GM21529 (cell line): ENCODE data around the gene B3GALT6.

Source experiments
- ATAC-seq: cut with Tn5 transposase; IDR thresholded peaks from one replicate; pipeline ENCODE4 v1.9.1; 2021; ENCODE audit not compliant: unreplicated experiment

The B3GALT6 gene

DNA sequence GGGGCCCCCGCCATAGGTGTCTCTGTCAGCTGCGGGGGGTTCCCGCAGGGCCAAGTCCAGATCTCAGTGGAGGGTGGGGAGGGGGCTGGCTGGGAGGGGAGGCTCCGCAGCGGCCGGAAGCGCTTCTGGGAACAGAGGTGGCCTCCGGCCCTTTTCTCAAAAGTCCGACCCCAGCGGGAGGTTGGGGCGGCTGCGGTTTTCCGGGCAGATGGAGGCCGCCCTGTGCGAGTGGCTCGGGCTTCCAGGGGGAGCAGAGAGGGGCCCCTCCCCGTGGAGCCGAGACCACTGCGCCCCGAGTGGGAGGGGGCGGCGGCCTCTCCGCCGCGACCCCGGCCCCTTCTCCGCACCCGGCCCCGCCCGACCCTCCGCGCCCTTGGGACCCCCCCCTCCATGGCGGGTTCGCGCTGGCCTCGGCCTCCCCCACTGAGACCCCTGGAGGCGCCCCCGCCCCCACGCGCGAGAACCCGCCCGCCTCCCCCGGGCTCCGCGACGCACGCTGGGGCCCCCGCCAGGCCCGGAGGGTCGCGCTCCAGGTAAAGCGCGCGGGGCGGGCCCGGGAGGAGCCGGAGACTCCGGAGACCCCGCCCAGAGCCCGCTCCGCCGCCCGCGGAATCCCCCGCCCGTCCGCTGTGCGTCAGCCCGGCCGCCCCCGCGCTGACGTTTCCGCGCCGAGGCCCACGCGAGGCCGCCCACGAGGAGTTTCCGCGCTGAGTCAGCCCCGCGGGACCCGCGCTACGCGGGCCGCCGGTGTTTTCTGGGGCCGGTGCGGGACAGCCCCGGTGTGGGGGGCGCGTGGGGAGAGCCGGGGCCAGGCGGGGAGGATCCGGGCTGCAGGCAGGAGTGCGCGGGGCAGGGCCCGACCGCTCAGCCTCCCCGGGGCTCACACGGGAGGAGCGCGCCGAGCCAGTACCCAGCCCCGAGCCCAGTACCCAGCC is 30.9 kb upstream of the B3GALT6 start:
- no peak for ATAC-seq

- ATAC-seq = no peak
Observed at GRCh38 chr1:1202831-1203560, 29.0 kb upstream of the B3GALT6 start.

GRCh38 chr1:1203561-1204424 is 28.2 kb upstream of the B3GALT6 start:
- ATAC-seq = no peak

GRCh38 chr1:1204425-1204920 is 27.6 kb upstream of the B3GALT6 start:
- no peak for ATAC-seq

GRCh38 chr1:1204998-1205768 is 26.9 kb upstream of the B3GALT6 start:
- ATAC-seq = no peak

DNA sequence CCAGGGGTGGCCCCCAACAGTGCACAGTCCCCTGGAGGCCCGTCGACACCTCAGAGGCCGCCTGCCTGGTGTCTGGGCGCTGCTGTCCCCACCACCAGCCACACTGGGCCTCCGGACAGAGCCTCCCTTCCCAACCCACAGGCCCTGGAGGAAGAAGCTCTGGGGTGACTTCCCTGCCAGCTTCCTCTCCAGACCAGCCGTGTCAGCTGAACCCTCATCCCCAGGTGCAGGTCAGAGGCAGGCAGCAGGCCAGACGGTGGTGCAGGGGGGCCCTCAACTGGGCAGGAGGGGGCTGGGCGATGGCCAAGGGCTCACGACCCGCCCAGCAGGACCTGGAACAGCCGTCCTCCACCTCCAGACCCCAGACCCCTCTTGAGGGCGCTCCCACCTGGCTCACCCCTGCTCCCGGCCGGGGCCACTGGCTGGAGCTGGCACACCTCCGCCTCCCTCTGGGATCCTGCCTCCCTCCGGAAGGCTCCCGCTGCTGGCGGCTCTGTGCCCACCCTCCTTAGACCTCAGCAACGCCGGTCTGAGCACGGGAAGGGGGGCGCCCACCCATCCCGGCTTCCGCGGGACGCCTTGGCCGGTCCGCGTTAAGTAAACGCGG is 26.2 kb upstream of the B3GALT6 start:
- ATAC-seq = no peak

DNA sequence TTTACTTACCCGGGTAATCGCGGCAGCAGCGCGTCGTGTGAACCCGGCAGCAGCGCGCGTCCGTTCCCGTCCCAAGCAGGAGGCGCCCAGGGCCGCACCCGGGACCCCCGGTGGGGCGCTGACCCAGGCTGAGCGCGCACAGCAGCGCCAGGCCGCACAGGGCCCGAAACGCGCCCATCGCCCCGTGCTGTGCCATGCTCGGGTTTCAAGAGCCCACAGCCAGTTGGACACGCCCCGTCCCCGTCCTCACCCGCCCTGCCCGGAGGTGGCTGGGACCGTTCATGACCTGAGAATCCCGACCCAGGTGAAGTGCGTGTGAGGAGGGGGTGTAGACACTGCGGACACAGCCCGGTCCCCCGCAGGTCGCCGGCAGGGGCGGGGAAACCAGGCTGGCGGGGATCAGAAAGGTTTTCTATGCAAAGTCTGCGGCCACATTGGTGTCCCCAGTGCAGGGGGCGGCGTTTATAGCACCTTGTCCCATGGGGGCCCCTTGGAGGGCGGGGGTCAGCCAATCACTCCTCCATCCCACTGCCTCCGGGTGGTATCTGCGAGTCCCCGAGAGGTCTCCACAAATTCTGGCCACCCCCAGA is 25.6 kb upstream of the B3GALT6 start, which contains the start of gene TNFRSF18:
Gene TNFRSF18 (minus strand): TSS at position 217 of the 590 bp plus-strand sequence. CDS start 21 bp downstream, at position 196.
- ATAC-seq = no peak

- no peak for ATAC-seq
Observed at GRCh38 chr1:1206966-1207531, 25.0 kb upstream of the B3GALT6 start.

DNA sequence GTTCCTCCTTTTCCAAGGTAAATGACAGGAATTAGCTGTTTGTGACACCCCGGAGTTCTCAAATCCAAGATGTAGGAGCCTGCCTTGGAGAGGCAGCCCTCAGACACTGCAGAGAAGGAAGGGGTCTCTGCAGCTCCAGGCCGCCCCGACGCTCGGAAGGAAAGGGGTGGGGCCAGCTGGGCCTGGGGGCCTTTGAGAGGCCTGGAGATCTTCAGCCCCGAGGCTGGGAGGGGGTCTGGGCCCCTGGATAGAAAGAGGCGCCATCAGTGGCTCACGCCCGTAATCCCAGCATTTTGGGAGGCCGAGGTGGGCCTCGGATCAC is 24.5 kb upstream of the B3GALT6 start:
- ATAC-seq = no peak

- no peak for ATAC-seq
Observed at GRCh38 chr1:1208713-1209433, 23.2 kb upstream of the B3GALT6 start.

GRCh38 chr1:1210726-1211540 is 21.1 kb upstream of the B3GALT6 start:
- ATAC-seq = no peak

DNA sequence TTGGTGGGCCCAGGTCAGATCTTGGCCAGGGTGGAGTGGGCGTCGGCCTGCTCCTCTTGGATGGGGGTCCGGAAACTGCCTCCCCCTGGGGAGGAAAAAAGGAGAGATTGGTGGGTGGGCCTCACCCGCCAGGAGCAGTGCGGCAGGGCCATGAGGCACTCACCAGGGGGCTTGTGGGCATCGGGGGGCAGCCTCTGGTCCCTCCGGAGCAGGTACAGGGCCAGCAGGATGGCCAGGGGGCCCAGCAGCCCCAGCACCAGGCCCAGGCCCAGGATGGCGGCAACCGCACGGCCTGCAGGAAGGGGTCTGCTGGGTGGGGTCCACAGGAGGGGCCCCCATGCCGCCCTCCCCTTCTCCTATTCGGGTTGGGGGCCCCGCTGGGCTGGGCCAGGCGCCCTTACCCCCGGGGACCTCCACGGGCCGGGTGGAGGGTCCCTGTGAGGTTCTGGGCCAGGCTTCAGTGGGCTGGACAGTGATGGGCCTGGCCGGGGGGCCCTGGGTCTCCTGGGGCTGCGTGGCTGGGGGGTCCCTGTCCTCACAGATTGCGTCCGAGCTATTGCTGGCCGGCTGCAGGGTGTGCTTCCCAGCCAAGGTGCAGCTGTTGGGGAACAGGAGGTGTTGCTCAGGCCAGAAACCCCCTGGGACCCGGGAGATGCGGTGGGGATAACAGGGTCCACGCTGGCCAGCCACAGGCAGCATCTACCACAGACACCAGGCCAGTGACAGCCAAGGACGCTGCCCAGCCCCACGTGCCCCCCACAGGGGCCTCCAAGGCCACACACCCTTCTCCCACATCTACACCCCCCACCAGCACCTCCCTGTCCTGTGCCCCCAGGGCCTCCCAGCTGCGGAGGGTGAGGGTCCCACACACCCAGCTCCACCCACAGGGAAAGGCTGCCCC is 20.2 kb upstream of the B3GALT6 start:
- no peak for ATAC-seq

DNA sequence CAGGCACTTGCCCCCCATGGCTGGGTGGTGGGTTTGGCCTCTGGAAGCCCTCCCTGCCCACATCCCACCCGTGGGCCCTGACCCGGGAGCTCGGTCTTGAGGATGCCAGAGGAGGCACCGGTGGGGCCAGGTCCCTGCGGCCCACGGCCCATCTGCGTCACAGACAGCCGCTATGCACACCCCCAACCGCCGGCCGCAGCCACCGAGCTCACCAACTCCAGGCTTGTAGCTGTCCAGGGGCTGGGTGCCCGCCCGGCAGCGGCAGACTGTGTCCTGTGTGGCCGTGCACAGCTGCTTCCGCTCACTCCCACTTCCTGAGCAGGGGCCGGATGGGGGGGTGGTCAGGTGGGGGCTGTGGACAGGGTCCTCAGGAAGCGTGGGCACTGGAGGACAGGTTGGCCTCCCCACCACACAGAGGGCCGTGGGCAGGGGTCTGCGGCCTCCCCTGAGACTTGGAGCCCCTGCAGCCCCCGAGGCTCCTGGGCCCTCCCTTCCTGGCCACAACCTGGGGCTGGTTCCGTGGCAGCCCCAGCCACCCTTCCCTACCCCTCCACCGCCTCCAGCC is 19.2 kb upstream of the B3GALT6 start:
- ATAC-seq = no peak

DNA sequence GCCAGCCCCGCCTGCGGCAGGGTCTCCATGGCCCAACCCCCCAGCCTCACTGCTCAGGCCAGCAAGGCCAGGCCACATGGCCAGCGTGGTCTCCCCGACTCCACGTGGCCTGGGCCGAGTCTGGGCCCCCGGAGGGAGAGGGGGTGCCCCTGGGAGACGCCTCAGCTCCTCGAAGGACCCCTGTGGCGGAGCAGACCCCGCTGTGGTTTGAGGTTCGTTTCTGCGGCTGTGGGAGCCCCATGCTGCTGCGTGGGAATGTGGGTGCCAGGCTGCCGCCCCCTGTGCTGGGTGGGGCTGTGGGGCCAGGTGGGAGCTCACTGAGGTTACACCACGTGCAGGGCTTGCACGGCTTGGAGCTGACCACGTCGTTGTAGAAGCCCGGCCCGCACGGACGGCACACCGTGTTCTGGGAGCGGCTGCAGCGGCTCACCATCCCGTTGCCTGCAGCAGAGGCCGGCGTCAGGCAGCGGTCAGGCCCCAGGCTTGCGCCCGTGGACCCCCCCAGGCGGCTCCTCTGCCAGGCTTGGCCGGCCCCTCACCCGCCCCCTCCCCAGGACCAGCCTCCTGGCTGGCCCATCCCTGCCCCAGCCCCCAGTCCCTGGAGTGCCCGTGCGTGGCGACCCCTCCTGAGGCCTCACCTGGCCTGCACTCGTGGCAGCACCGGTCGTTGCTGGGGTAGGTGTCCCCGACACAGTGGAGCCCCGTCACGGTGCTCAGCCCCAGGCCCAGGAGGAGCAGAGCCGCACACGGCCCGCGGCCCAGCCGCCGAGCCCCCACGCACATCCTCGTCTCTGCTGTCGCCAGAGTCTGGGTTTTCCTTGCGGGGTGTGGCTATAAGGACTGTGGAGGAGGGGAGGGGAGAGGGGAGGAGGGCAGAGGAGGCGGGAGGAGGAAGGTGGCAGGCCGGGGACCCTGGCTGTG is 18.4 kb upstream of the B3GALT6 start, which contains the start of gene TNFRSF4:
Gene TNFRSF4 (minus strand): TSS at position 809 of the 921 bp plus-strand sequence. CDS start 26 bp downstream, at position 783.
- ATAC-seq = no peak

GRCh38 chr1:1215080-1215676 is 16.9 kb upstream of the B3GALT6 start:
- ATAC-seq = no peak
